CD4-positive, alpha-beta T cell treated with Interleukin-17A for 1 hour (primary cell): Measurements from ENCODE around the gene PDE10A.

Source experiments
- DNase-seq: peaks from one replicate; pipeline ENCODE4 v3.0.0-alpha.2; 2020

PDE10A gene

DNA sequence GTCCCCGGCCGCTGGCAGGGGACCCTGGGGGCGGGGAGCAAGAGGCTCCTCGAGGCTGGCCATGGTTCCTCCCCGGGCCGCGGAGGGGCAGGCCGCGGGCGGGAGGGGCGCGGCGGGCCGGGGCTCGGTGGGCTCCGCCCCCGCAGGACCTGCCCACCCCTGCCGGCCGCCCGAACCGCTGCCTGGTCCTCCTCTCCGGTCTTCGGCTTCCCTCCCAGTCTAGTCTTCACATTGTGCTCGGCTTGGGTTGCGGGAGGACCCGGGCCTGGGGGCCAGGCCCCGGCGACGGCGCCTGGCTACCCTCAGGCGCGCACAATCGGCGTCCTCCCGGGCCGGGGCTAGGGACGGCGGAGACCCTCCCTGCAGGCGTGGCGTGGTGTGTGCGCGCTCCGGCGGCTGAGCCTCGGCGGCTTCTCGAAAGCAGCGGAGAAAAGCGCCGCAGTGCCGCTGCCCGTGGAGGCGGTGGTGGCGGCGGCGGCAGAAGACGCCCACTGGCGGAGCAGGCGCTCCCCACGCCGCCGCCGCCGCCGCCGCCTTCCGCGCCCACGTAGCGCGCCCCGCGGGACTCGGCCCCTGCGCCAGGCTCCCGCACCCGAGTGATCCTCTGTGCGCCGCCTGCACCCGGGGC lies at the start of gene PDE10A:
Gene PDE10A, minus strand, starts transcription at position 493 of the 628 bp plus-strand sequence. Its CDS starts 430 bp downstream, at position 63.
- DNase-seq = no peak

DNA sequence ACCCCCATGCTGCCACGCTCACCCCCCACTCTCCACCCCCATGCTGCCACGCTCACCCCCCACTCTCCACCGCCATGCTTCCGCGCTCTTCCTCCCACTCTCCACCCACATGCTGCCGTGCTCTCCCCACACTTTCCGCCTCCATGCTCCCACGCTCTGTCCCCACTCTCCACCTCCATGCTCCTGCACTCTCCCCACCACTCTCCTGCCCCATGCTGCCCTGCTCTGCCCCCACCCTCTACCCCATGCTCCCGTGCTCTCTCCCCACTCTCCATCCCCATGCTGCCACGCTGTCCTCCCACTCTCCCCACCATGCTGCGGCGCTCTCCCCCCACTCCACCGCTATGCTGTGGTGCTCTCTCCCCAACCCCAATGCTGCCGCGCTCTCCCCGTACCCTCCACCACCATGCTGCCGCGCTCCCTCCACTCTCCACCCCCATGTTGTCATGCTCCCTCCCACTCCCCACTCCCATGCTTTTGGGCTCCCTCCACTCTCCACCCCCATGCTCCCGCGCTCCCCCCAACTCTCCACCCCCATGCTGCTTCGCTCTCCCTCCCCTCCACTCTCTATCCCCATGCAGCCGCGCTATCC lies 46.0 kb upstream of the PDE10A start:
- no peak for DNase-seq

DNA sequence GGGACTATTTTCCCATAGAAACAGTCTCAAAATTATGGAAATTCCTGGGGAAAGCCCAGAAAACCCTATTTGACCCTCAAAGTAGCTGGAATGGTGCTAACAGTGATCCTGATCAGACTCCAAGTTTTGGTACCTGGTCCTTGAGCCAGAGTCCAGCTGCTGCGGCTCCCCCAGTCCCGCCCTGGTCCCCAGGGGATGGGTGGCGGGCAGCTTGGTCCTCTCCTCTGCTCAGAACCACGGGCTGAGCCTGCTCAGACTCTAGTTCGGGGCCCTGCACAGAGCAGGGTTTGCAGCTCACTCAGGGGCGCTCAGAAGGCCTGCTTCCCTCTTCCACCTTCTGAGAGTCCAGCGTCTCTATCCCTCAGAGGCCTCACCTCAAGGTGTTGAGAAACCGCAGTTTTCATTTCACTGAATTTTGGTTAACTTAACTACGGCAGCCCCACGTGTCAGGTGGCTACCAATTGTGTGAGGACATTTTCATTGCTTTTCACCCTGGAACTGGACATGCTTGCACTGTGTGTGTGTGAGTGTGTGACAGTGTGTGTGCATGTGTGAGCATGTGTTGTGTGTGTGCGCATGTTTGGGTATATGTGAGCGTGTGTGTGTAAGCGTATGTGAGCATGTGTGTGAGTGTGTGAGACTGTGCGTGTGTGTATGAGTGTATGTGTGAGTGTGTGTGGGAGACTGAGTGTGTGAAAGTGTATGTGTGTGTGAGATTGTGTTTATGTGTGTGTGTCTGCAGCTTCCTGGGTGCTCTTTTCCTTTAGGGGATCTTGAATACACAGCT lies 44.2 kb upstream of the PDE10A start:
- DNase-seq = no peak

DNA sequence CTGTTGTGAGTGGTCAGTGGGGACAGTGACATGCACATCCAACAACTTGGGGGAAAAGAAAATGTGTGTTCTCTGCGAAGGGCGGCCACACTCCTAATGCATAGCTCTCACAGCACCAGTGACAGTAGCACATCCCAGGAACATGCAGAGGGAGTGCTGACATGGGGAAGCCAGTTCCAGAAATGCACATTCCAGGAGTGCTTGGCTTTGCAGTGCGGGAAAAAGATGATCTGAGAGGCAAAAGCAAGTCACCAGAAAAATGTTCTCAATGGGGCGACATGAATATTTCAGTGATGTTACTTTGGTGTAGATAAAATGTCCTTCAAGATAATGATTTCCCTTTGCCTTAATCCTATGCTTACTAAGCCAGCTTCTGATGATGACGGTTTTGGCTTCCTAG lies 42.9 kb upstream of the PDE10A start:
- no peak for DNase-seq

DNA sequence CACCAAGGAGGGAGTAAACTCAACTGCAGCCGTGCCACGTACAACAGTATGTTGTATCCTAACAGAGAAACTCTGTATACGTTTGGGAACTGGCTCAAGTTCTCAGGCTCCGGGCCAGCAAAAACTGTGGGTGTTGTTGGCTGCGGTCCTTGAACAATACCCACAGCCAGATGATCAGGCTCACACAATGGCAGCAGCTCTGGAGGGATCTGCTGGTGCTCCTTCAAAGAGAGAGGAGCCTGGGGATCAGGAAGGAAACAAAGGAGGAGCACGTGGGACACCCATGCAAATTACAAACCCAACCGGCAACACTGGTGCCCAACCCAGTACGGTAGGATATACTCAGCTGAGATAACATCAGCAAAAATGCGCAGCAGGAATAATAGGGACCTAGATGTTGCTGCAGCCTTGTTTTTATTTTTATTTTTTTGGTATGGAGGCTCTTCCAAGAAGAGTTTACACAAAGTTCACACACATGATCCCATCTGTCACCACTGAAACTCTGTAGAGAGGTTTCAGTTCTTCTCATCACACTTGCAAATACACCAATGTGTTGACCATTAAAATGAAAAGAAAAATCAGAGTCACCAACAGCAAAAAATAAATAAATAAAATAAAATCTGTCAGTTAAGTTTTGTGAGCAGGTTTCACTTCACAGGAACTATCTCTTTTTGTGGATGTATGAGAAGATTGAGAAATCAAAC lies 41.2 kb upstream of the PDE10A start:
- no peak for DNase-seq

DNA sequence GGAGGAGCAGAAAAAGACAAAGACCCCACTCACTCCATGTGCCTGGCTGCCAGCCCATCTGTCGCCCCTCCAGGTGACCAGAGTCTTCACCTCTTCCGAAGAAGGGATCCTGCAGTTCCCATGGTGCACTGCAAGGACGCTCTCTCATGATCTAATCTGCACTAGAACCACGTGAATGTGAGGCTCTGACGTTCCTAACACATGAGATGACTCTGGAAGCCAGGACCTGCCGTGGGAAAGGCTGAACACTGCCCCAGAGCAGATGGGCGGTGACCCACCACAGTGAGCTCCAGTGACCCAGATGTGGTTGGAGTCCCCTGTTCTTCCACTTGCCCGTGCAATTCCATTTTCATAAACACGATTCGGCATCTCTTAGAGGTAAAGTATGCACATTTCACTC lies 39.6 kb upstream of the PDE10A start:
- DNase-seq = no peak

DNA sequence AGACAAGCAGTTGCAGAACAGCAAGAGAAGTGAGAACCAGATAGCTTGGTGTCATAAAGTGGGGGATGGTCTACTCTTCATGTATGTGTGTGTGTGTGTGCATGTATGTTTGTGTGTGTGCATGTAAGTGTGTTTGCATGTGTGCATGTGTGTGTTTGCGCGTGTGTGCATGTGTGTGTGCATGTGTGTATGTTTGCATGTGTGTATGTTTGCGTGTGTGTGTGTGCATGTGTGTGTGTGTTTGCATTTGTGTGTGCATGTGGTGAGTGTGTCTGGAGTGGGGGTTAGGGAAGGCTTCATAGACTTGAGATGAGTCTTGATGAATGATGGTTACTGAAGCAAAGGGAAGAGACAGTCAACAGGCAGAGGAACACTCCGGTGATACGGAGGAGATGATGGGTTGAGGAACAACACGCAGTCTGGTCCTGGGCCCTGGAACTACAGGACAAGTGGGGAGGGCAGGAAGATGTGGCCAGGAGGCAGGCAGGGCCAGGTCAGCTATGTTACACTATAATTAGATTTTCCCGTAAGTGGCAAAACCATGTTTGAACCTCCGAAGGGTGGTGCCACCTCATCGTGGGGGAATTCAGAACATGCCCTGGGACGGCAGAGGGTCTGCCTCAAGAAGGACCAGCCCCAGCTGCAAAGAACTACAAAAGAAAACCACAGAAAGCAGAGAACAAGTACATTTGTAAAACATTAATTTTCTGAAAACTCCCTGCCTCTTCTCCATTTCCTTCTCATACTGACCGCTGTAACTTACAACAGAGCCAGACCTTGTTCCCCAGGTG lies 38.7 kb upstream of the PDE10A start:
- no peak for DNase-seq

DNA sequence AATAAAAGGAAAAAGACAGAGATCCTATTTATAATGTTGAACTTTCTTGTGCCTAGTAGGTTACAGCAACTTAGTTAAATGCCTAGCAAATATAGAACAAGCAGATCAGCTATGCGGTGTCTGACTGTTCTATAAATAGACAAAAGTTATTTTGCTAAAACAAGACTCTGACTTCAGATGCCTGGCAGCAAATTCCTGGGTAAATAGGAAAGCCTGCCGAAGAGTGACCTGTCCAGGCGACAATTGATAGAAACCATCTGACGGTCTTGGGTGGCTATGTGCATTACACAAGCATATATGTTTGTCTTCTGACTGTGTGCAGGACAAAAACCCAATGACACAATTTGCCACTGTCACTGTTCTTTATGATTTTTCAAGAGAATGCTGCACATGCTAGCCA lies 38.0 kb upstream of the PDE10A start:
- no peak for DNase-seq

DNA sequence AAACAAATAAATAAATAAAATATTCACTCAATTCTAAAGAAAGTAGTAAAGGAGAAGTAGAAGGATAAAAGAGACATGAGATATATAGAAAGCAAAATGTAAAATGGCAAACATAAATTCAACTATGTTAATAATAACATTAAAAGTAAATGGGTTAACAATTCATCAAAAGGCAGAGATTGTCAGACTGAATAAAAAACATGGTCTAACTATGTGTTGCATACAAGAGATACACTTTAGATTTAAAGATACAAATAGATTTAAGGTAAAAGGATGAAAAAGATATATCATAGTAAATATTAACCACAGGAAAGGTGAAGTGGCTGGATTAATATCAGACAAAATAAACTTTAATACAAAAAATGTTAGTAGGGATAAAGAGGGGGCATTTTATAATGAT lies 35.8 kb upstream of the PDE10A start:
- no peak for DNase-seq

DNA sequence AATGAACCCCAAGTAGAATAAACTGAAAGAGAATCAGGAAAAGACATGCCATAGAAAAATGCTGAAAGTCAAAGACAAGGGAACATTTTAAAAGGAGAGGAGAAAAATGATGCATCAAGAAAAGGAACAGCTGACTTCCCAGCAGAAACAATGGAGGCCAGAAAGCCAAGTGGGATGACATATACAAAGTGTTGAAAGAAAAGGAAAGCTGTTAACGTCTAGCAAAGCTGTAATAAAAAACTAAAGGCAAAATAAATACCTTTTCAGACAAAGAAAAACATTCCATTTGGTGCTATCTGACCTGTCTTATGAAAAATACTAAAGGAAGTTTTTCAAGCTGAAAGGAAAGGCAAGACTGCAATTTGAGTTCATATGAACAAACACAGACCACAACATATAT lies 34.1 kb upstream of the PDE10A start:
- no peak for DNase-seq

DNA sequence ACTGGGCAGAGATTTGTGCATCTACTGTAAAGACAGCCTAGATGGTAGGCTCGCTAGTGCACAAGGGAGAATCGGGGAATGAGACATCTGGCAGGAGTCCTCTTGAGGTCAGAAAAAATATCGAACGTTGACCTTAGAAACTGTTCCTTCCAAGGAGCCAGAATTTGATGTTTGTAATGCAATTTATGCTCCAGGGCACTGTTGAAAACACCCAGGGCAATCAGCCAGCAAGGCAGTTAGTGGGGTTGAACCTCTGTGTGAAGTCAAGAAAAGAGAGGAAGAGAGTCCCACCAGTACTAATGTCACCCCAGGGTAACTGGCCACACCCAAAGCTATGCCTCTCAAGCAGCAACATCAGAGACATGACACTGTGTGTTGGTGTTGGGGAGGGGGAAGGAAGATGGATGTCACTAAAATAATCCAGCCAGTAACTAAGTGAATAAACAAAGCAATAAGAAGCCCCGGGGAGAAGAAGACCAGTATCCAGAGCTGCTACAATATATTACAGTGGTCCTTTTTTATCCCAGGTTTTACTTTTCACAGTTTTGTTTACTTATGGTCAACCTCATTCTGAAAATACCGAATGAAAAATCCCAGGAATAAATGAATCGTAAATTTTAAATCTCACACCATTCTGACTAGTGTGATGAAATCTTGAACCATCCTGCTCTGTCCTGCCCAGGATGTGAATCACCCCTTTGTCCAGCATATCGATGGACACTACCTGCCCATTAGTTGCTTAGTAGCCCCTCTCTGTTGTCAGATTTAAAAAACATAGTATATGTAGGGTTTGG lies 32.9 kb upstream of the PDE10A start:
- no peak for DNase-seq

DNA sequence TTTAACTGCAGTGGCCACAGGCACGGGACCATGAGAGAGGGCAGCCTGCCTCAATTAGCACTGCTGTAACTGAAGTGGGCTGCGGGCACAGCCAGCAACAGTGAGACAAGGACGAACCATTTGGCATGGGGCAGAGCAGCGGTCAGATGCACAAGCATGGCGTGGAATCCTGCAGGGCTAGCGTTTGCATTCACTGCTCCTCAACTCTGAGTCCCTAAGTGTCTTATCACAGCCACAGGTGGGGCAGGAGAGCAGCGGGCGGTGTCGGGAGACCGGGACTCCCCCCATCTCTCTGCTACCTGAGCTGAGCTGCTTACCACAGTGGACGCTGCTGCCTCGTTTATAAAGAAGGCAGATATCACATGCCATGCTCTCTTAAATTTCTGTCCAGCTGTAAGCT lies 31.3 kb upstream of the PDE10A start:
- DNase-seq = no peak

DNA sequence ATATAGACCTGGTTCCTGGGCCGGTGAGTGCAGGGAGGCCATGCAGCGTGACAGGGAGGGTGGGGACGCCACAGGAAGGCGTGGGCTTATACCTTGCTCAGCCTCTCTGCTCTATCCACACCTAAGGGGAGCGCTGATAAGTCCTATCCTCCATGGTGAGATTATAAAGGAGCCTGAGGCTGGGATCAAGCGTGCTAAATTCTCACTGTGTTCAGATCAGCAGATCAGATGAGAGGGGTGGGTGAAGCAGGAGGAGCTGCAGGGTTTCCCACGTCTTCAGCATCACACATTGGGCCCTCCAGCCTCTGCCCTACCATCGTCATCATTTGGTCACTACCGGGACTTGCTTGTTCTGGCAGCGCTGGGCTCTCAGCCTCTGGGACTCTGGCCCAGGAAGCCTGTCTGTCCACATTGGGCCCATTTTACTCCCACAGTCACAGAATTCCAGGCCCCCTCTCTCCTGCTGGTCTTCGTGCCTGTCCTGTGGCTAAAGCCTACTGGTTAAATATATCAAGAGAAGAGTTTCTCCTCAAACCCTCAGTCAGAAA lies 29.1 kb upstream of the PDE10A start:
- DNase-seq = no peak

DNA sequence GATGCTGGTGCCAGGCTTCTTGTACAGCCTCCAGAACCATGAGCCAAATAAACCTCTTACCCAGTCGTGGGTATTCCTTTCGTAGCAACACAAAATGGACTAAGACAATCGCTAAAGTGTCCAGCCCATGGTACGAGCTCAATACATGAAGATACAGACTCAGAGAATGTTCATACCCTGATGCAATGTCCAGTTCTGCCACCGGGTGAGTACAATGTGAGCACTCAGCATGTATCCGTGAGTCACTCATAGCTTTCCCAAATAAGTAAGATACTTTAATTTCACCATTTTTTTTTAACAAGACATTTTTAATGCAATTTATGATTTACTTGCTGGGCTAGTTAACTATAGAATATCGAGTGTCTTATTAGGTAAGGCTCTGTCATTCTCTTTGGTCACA lies 26.7 kb upstream of the PDE10A start:
- DNase-seq = no peak

DNA sequence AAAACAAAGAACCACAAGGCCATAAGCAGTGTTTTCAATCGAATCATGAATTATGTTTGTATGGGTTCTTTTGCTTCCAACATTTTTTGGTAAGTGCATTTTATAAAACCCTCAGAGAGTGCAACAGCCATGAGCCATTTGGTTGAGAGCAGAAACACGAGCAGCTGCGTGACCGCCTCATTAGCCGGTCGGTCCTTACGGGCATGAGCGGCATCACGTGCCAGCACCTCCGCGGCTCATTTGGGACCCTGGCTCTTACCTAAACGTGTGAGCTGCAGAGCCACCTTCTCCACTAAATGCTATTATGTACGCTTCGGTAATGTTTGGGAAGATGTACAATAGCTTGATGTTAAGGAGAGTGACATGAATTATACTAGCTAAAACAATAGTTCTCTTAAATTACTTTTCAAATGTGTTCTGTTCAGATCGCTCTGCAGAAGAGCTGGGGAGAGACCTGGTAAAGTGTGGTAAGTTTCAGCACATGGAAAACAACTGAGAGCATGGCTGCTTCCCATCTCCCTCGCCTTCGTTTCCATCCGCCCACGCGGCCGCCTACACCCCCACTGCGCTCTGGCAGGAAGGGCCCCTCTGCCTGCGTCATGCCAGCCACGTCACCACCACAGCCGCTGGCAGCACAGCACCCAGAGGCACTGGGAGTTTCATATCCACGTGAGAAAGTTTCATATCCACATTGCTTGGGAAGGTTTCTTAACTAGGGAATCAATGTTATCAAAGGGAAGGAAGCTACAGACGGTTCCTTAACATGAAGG lies 23.7 kb upstream of the PDE10A start:
- no peak for DNase-seq

DNA sequence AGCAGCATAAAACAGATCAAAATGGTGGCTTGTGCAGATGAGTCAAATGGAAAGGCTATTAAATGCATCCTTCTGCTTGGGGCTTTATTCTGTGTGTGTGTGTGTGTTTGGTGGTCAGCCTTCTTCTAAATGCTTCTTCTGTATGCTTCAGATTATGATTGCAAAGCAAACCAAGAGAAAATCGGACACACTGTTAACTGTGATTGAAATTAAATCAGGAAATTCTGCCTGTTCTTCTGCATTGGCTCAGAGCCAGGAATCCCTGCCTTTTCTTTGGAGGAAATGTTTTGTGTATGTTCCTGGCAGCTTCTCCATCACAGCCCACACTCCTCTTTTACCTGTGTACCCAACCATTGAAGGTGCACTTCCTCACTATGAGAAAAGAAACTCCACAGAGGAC lies 22.3 kb upstream of the PDE10A start:
- DNase-seq = no peak

DNA sequence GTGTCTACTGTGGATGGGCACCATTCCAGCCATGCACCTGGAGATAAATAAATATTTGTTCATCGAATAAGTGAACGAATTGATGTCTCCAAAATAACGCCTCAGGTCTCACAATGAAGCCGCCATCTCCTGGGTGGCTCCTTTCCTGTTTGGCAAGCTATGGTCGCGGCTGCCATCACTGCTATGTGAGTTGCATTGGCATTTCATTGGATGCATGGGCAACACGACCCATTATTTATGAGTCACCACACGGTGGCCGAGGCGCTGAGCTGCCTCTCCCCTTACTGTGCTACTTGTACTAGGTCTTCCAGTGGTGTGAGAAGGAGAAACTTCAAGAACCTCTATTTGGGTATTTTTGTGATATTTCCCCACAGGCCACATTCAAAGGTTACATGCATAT lies 21.3 kb upstream of the PDE10A start:
- no peak for DNase-seq

DNA sequence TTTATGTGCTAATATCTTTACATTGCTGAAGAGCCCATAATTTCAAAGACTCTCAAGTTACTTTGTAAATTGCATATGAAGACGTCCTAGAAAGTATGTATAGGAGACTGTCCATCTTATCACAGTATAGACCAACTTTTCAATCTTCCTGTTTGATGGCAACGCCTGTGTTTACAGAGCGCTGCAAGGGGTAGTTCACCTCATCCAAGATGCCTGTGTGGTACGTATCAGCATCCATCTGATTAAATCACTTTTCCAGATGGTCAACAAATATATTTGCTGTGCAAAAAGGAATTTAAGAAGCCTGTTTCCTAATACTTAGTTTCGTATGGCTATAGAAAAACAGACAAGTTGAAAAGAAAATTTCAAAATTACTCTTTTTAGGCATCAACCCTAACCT lies 17.9 kb upstream of the PDE10A start:
- DNase-seq = no peak

DNA sequence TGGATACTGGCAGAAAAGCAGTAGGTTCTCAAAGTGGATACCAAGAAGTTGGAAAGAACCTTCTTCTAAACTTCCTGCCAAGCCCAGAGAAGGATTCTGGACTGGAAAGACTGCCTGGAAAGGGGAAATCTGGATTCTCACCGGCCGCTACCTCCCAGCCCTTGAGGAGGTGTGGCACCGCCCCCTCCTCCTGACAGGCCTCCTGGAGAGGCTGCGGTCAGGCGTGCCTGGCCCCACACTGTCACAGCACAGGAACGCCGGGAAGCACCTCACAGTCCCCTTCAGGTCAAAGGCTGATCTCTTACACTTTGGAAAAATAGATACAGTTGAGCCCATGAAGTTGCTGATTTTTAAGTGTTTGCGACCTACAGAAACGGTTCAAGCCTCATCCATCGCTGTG lies 16.3 kb upstream of the PDE10A start:
- DNase-seq = no peak

DNA sequence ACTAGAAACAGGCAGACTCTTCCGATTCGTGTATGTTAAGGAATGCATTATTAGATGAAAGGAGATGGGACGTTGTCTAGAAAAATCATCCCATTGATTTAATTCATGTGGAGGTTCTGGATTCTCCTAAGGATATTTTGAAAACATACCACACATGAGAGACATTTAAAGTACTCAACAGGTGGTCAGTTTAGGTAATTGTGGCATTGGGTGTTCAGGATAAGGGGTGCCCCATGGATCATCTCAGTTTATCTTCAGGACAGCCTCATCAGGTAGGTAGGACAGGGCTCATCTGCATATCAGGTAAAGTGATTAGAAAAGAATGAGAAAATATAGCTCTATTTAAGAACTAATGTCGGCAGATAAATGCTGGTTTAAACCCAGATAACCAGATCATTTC lies 15.9 kb upstream of the PDE10A start:
- DNase-seq = no peak

DNA sequence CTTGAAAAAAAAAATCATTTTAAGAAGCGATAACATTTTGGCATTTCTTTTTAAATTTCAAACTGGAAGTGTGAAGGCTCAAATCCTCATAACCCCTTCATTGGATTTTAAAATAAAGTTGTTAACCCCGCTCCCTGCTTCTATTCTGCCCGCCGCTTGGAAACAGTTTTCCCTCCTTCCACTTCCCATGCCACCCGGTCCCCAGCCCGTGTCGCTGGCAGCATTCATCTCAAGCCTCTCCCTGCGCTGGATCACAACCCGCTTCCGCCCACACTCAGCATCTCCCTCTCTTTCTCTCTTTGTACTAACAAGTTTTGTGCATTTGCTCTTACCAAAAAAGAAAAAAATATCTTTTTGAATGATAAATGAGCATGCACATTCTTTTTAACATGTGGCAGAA lies 15.4 kb upstream of the PDE10A start:
- DNase-seq = no peak
